Activated CD4-positive, alpha-beta T cell treated with anti-CD3 and anti-CD28 coated beads for 48 hours (primary cell): ENCODE results near the gene RPS6KA5.
"Not testable (repeated sequence)": the region's sequence is repeated elsewhere in the genome, so short reads cannot be mapped to it uniquely, and the experiment has no call there.

Experiments used
- DNase-seq: peaks from one replicate; pipeline ENCODE4 v3.0.0-alpha.2; 2020

The RPS6KA5 gene

GRCh38 chr14:90858511-90858910, 201.9 kb downstream of the RPS6KA5 start:
- DNase-seq = no peak

- no peak for DNase-seq
Measured at GRCh38 chr14:90857866-90858265, 202.6 kb downstream of the RPS6KA5 start.

DNA sequence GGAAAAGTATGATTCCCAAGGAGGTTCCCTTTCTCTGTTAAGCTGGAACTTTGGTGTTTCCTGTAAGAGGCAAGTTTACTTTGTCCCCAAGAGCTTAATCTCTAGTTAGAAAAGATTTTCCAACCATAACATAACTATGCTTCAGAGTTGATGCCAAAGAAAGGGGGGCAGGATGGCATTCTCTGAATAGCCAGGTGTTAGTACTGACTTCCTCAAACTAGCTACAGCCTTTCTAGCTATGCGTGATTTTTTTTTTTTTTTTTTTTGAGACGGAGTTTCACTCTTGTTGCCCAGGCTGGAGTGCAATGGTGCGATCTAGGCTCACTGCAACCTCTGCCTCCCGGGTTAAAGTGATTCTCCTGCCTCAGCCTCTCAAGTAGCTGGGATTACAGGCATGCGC, 204.3 kb downstream of the RPS6KA5 start:
- DNase-seq = not testable (repeated sequence)

DNA sequence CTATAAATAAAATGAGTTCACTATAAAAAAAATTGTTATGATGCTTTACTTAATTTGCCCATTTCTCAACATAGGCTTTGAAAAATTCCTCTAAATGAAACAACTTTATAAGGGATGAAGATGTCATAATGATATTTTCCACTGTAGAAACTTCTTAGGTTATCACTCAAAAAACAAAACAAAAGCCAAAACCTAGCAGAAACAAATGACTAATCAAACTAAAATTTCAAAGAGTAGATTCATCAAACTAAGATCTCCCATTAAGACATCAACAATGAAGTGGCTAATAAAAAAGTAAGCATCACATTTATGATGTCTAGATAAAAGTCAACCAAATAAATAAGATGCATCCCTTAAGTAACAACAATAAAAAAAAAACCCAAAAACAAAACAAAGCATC, 207.3 kb downstream of the RPS6KA5 start:
- no peak for DNase-seq

- DNase-seq = no peak
Measured at GRCh38 chr14:90851327-90852036, 209.0 kb downstream of the RPS6KA5 start.

- DNase-seq = no peak
Measured at GRCh38 chr14:90850487-90850886, 210.0 kb downstream of the RPS6KA5 start.

- no peak for DNase-seq
Measured at GRCh38 chr14:90849787-90850444, 210.5 kb downstream of the RPS6KA5 start.

DNA sequence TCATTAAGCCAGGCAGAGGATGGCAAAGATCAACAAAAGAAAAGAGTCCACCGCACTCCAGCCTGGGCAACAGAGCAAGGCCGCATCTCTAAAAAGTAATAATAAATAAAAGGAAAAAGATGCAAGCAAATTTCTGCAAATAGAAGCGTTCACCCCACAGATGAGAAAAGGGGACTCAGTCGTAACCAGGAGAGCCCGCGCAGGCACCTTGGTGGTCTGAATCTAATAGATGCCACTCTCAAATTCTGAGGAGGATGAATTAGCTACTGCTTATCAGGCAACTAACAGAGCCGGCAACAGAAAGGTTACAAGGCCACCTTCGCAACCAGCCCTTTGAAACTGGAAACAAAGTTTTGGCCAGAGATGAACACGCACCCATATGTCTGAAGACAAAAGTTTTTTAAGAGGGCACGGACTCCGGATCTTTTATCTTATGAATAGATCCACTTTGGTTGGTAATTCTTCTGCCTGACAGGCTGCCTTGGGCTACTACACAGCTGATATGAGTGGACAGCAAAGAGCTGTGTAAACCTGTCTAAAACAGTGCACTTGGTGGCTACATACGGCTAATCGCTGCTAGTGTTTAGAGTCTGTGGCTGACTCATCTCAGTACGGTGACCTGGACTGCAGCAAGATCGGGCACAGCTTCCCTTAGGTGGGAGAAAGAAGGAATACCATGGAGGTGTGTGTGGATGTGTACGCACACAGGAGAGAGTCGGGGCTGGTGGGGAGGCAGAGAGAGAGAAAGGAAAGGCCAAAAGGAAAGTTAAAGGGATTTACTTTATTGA, 211.3 kb downstream of the RPS6KA5 start:
- DNase-seq = no peak

DNA sequence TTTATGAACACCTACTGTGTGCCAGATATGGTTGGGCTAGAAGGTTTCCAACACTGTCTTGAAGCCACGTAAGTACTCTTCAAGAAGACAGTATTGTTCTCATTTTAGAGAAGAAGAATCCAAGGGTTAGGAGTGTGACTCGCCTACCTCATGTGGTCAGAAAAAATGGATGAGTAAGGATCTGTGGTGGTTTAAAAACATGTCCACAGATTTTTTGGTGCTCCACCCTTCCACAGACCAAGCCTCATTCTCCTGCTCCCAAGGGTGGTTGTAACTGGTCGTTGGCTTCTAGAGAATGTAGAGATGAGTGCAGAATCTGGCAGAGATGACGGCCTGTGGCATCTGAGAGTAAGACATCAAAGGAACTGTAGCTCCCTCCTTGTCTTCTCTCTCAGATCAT, 213.9 kb downstream of the RPS6KA5 start:
- DNase-seq = no peak

DNA sequence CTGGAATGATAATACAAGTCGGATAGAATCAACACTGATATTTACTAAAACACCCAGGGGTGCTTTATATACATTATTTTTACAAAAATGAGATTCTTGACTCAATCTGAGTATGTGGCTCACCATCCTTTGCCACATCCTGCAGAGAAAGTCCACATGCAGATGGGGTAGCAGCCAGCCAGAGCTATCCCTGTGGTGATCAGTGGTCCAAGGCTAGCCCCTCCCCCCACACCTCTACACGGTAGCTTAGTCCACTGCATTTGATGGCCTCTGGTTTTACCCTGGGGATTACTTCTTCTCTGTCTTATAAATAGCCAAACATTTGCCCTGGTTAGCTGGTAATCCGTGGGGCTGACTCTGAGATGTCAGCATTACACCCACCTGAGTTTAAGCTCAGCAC, 216.1 kb downstream of the RPS6KA5 start:
- DNase-seq = no peak

DNA sequence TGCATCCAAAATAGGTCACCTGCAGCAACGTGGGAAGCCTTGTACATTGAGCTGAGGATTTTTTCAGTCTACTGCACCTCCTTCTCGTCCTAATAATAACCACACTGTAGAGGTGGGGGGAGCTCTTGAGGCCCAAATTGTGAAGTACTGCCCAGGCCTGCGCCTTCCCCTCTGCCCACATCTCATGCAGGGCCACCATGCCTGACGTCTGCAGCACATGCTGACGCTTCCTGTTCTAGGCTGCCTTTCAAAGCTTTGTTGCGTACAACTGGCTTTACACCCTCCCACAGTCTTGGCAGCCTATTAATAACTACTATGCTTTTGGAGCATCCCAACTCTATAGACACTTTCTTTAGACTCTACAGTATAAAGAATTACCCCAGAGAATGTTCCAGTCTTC, 217.7 kb downstream of the RPS6KA5 start:
- DNase-seq = no peak

DNA sequence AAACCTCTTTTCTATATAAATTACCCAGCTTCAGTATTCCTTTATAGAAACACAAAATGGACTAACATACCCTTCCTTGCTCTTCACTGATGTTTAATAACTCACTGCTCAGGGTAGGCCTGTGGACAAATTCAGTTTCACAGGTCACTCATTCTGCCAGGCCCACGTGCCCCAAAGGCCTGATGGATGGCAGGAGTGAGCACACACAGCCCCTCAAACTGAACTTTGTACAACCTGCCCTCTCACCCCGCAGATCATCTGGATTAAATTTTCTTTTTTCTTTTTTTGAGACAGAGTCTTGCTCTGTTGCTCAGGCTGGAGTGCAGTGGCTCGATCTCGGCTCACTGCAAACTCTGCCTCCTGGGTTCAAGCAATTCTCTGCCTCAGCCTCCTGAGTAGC, 219.8 kb downstream of the RPS6KA5 start:
- DNase-seq = not testable (repeated sequence)

DNA sequence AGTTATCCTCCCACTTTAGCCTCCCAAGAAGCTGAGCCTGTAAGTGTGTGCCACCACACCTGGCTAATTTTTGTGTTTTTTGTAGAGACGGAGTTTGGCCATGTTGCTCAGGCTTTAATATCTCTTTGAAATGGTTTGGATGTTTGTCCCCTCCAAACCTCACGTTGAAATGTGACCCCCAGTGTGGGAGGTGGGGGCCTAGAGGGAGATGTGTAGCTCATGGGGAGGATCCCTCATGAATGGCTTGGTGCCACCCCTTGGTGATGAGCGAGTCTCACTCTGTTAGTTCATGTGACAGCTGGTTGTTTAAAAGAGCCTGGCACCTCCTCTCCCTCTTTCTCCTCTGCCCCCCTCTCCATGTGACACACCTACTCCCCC, 220.6 kb downstream of the RPS6KA5 start:
- no peak for DNase-seq

DNA sequence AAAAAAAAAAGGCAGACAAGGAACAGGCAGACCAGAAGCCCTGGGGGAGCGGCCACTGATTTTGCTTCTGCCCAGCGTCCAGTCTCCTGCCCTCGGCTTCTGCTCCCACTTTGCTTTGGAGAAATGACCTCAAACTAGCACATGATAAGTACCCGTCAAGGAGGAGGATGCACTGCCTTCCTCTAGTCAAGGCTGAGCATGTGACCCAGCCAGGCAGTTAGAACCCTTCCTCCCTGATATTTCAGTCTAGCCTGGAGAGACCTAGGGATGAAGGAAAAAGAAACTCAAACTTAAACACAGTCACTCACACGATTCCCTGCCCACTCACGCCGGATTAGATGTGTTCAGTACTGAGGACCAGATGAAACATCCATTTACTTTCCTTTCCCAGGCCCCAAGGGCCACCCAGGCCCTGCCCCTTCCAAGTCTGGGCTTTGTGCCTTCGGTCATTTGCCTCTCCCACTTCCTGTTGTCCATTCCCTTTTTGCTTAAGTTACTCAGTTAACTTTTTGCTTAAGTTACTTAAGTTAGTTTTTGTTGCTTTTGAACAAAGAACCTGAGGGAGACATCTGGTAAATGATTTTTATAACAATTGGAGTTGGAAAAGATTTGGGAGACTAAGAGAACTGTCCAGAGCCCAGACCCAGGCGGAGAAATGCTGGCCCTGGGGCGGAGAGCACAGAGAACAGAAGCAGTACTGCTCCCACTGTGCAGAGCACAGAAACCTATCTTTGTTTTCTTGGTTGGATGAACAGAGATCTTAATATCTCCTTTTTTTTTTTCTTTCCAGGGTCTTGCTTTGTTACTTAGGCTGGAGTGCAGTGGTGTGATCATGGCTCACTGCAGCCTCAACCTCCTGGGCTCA, 221.2 kb downstream of the RPS6KA5 start:
- DNase-seq = no peak

DNA sequence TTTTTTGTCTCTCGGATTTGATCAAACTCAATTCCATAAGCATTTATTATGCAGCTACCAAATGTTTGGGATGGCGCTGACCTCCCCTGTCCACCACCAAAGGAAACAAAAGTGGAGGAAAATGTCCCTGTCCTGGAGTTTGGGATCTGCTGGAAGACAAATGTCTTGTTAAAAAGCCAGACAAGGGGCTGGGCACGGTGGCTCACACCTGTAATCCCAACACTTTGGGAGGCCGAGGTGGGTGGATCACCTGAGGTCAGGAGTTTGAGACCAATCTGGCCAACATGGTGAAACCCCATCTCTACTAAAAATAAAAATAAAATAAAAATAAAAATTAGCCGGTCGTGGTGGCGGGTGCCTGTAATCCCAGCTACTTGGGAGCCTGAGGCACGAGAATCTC, 221.9 kb downstream of the RPS6KA5 start:
- DNase-seq = not testable (repeated sequence)

DNA sequence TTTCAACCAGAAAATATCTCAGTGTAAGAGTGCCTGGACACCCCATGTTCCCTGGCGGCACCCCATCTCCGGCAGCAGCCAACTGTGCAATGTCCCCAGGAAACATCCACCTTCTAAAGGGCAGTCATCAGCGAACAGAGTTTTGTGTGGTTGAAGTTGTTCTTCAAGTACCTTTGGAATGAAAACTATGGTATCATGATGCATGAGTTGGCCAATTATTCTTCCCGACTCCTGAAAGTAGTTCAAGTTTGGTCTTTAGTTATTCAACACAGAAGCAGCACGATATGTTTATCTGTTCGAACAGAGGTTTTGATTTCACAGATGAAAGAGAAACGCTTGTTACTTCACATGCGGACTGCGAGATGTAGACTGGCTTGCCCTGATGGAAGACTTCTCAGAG, 223.1 kb downstream of the RPS6KA5 start:
- no peak for DNase-seq

GRCh38 chr14:90836692-90837063, 223.8 kb downstream of the RPS6KA5 start:
- no peak for DNase-seq

GRCh38 chr14:90831821-90832220, 228.6 kb downstream of the RPS6KA5 start:
- DNase-seq = no peak

DNA sequence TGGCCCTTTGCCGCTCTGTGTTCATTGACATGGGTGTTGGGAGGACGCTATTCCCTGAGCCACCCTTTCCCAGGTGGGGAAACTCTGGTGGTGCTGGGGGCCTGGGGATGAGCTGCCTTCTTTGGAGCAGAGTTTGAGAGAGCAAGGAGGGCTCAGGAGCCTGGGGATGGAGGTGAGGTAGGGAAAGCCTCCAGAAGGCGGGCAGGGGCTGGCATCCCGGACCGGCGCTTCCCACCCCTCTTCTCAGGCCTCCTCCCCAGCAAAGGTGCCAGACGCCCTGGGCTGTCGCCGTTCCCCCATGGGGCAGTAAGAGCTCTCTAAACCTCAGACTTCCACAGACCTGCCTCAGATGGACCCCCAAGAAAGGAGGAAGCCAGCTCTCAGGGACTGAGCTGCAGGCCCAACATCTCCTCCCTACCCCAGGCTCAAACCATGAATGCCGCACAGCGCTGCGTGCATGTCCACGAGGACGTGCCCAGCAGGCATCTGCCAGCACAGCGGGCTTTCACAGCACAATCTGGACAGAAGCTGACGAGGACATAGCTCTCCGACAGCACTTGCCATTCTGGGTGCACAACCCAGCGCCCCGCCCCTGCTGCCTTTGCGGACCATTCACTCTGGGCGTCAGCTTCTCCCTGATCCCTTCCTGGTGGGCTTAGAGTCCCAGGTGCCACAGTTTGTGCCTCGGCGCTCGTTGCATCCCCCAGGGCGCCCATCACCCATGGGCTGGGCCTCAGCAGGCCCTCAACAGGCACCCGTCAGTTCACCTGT, 229.3 kb downstream of the RPS6KA5 start:
- no peak for DNase-seq

DNA sequence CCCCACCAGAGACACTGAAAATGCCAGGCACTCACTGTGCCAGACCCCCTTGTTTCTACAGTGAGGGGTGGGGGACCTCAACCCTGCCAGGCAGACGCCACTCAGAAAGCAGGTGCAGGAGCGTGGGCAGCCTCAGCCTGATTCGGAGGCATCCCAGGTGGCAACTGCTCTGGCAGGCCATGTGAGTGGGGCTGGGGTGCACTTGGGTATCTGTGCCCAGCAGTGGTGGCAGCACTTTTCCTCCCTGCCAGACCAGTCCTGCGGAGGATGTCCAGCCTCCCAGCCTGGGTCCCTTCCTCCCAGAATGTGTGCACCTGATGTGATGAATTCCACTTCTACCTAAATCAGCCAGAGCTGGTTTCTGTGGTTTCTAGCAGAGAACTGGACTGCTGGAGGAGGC, 230.8 kb downstream of the RPS6KA5 start:
- DNase-seq = no peak

DNA sequence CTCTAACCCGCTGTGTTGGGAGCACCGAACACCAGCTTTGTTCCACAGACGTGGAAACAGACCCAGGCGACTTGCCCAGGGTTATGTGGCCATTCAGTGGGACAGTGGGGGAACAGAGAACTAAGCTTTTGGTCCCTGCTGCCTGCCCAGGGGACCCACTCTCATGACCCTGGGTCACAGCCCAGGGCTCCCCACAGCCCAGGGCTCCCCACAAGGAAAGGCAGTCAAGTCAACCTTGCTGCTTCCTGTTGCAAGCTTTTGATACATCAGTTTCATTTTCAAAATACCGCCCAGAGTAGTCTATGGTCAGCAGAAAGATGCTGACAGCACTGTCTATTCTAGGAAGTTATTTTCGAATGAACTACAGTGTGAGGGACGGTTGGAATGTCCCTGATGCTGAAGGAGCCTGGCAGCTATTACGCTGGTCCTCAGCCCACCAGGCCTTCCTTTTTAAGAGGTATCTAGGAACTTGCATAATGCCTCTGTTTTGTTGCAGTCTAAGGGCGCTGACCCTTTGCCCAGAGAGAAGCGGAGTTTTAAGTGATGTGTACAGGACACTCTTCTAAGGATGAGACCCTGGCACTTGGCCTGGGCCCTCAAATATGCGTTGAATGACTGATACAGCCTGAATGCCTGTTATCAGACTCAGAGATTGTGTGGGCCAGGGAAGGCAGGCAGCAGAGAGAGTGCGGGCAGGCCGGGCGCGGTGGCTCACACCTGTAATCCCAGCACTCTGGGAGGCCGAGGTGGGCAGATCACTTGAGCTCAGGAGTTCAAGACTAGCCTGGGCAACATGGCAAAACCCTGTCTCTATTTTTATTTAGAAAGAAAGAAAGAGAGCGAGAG, 231.6 kb downstream of the RPS6KA5 start:
- no peak for DNase-seq
